Measurements from ENCODE around the gene PHAX.
"Not testable (repeated sequence)": the region's sequence is repeated elsewhere in the genome, so short reads cannot be mapped to it uniquely, and the experiment has no call there.

Gene PHAX

GRCh38 chr5:126594748-126595485 is 5.8 kb upstream of the PHAX start, which contains the start of gene ALDH7A1:
Gene ALDH7A1 (minus strand): TSS chr5:126595219. CDS start chr5:126595198, 21 bp downstream.
- Histone ChIP-seq H3K4me1 (ENCODE audit: insufficient read depth, low read length) (peaks cover 12% of the 10 kb centered on the region), H3K9me3 (ENCODE audit: control insufficient read depth, insufficient read depth, low read length) (no peaks in the 10 kb centered on the region), H3K36me3 (ENCODE audit: insufficient read depth, low read length) (peaks cover 9% of the 10 kb centered on the region), H3K9ac (ENCODE audit: low read depth, low read length) (peak within 1 kb of the TSS; percentile 96)

- Histone ChIP-seq H3K4me1 (ENCODE audit: insufficient read depth, low read length) (peaks cover 12% of the 10 kb centered on the region), H3K9ac (ENCODE audit: low read depth, low read length) (peak overlapping the region; percentile 81), H3K9me3 (ENCODE audit: control insufficient read depth, insufficient read depth, low read length) (no peaks in the 10 kb centered on the region)
These were observed 5.2 kb upstream of the PHAX start for GRCh38 chr5:126595486-126596083.

GRCh38 chr5:126597156-126597555 is 3.6 kb upstream of the PHAX start:
- H3K9ac ChIP-seq (ENCODE audit: low read depth, low read length) = no peak overlapping the region
- peaks cover 7% of the 10 kb centered on the region for H3K36me3 ChIP-seq (ENCODE audit: insufficient read depth, low read length)
- H3K9me3 ChIP-seq (ENCODE audit: control insufficient read depth, insufficient read depth, low read length) = no peaks in the 10 kb centered on the region
- H3K4me1 ChIP-seq (ENCODE audit: insufficient read depth, low read length) = peaks cover 12% of the 10 kb centered on the region

More at GRCh38 chr5:126595486-126596083, 5.2 kb upstream of the PHAX start:
- peaks cover 7% of the 10 kb centered on the region for H3K36me3 ChIP-seq (ENCODE audit: insufficient read depth, low read length)

GRCh38 chr5:126599499-126599898 is 1.2 kb upstream of the PHAX start:
- Histone ChIP-seq H3K36me3 (ENCODE audit: insufficient read depth, low read length) (peaks cover 9% of the 10 kb centered on the region), H3K4me1 (ENCODE audit: insufficient read depth, low read length) (peaks cover 24% of the 10 kb centered on the region), H3K9me3 (ENCODE audit: control insufficient read depth, insufficient read depth, low read length) (no peaks in the 10 kb centered on the region), H3K9ac (ENCODE audit: low read depth, low read length) (no peak overlapping the region; the same call in none of the 2 replicates)

- H3K36me3 ChIP-seq (ENCODE audit: insufficient read depth, low read length); H3K9me3 ChIP-seq (ENCODE audit: control insufficient read depth, insufficient read depth, low read length): not testable (repeated sequence)
- peak overlapping the region; percentile 99 for H3K9ac ChIP-seq (ENCODE audit: low read depth, low read length)
- H3K4me1 ChIP-seq (ENCODE audit: insufficient read depth, low read length) = peaks cover 24% of the 10 kb centered on the region
These were observed 646 bp upstream of the PHAX start for GRCh38 chr5:126599971-126600630.

- Histone ChIP-seq H3K9ac (ENCODE audit: low read depth, low read length) (no peak overlapping the region), H3K36me3 (ENCODE audit: insufficient read depth, low read length) (peaks cover 26% of the 10 kb centered on the region), H3K9me3 (ENCODE audit: control insufficient read depth, insufficient read depth, low read length) (no peaks in the 10 kb centered on the region), H3K4me1 (ENCODE audit: insufficient read depth, low read length) (peaks cover 21% of the 10 kb centered on the region)
These were observed 2.8 kb downstream of the PHAX start for GRCh38 chr5:126603402-126603991.

GRCh38 chr5:126605525-126605924 is 4.8 kb downstream of the PHAX start:
- H3K36me3 ChIP-seq (ENCODE audit: insufficient read depth, low read length) = peaks cover 36% of the 10 kb centered on the region
- peaks cover 12% of the 10 kb centered on the region for H3K4me1 ChIP-seq (ENCODE audit: insufficient read depth, low read length)
- H3K9ac ChIP-seq (ENCODE audit: low read depth, low read length) = no peak overlapping the region

GRCh38 chr5:126610160-126610559 is 9.4 kb downstream of the PHAX start:
- Histone ChIP-seq H3K4me1 (ENCODE audit: insufficient read depth, low read length) (no peaks in the 10 kb centered on the region), H3K36me3 (ENCODE audit: insufficient read depth, low read length) (peaks cover 38% of the 10 kb centered on the region), H3K9ac (ENCODE audit: low read depth, low read length) (no peak overlapping the region)

More at GRCh38 chr5:126605525-126605924, 4.8 kb downstream of the PHAX start:
- H3K9me3 ChIP-seq (ENCODE audit: control insufficient read depth, insufficient read depth, low read length) = no peaks in the 10 kb centered on the region

GRCh38 chr5:126610616-126611015 is 9.9 kb downstream of the PHAX start:
- Histone ChIP-seq H3K36me3 (ENCODE audit: insufficient read depth, low read length) (peaks cover 37% of the 10 kb centered on the region), H3K9ac (ENCODE audit: low read depth, low read length) (no peak overlapping the region), H3K9me3 (ENCODE audit: control insufficient read depth, insufficient read depth, low read length) (no peaks in the 10 kb centered on the region), H3K4me1 (ENCODE audit: insufficient read depth, low read length) (no peaks in the 10 kb centered on the region)

More at GRCh38 chr5:126610160-126610559, 9.4 kb downstream of the PHAX start:
- H3K9me3 ChIP-seq (ENCODE audit: control insufficient read depth, insufficient read depth, low read length) = no peaks in the 10 kb centered on the region

GRCh38 chr5:126613941-126614592 is 13.3 kb downstream of the PHAX start:
- H3K36me3 ChIP-seq (ENCODE audit: insufficient read depth, low read length) = peaks cover 26% of the 10 kb centered on the region
- no peak overlapping the region for H3K9ac ChIP-seq (ENCODE audit: low read depth, low read length)
- H3K4me1 ChIP-seq (ENCODE audit: insufficient read depth, low read length) = no peaks in the 10 kb centered on the region

GRCh38 chr5:126615286-126615685 is 14.5 kb downstream of the PHAX start:
- peaks cover 20% of the 10 kb centered on the region for H3K36me3 ChIP-seq (ENCODE audit: insufficient read depth, low read length)
- no peak overlapping the region for H3K9ac ChIP-seq (ENCODE audit: low read depth, low read length)
- H3K9me3 ChIP-seq (ENCODE audit: control insufficient read depth, insufficient read depth, low read length) = no peaks in the 10 kb centered on the region
- H3K4me1 ChIP-seq (ENCODE audit: insufficient read depth, low read length) = peaks cover 6% of the 10 kb centered on the region; the same call in 1 of the 2 replicates

More at GRCh38 chr5:126613941-126614592, 13.3 kb downstream of the PHAX start:
- H3K9me3 ChIP-seq (ENCODE audit: control insufficient read depth, insufficient read depth, low read length) = no peaks in the 10 kb centered on the region

- H3K36me3 ChIP-seq (ENCODE audit: insufficient read depth, low read length) = peaks cover 16% of the 10 kb centered on the region
- not testable (repeated sequence) for H3K4me1 ChIP-seq (ENCODE audit: insufficient read depth, low read length); H3K9me3 ChIP-seq (ENCODE audit: control insufficient read depth, insufficient read depth, low read length); H3K9ac ChIP-seq (ENCODE audit: low read depth, low read length)
These were observed 16.9 kb downstream of the PHAX start for GRCh38 chr5:126617603-126618002.

- Histone ChIP-seq H3K9me3 (ENCODE audit: control insufficient read depth, insufficient read depth, low read length) (no peaks in the 10 kb centered on the region), H3K36me3 (ENCODE audit: insufficient read depth, low read length) (peaks cover 12% of the 10 kb centered on the region), H3K9ac (ENCODE audit: low read depth, low read length) (no peak overlapping the region), H3K4me1 (ENCODE audit: insufficient read depth, low read length) (peaks cover 6% of the 10 kb centered on the region; the same call in 1 of the 2 replicates)
These were observed 19.0 kb downstream of the PHAX start for GRCh38 chr5:126619781-126620180.

GRCh38 chr5:126624534-126624933 is 23.8 kb downstream of the PHAX start:
- no peaks in the 10 kb centered on the region for H3K9me3 ChIP-seq (ENCODE audit: control insufficient read depth, insufficient read depth, low read length)
- H3K9ac ChIP-seq (ENCODE audit: low read depth, low read length) = no peak overlapping the region
- peaks cover 5% of the 10 kb centered on the region; the same call in 1 of the 2 replicates for H3K4me1 ChIP-seq (ENCODE audit: insufficient read depth, low read length)
- peaks cover 8% of the 10 kb centered on the region for H3K36me3 ChIP-seq (ENCODE audit: insufficient read depth, low read length)
